ENCODE results near the gene MARK3. TPM values are rescaled to one million over a fixed set of nuclear protein-coding genes. Genes with fewer than 3 reads are reported as not detected.

Gene MARK3
- total RNA-seq, 1 donor from 2014 or later: 84.2 TPM

GRCh38 chr14:103476065-103476464 lies 90.8 kb downstream of the MARK3 start:
- no peak for TF ChIP-seq CTCF (IDR thresholded peaks at IDR 0.05)

GRCh38 chr14:103476631-103477030 lies 91.4 kb downstream of the MARK3 start:
- Mint-ChIP-seq H3K27ac (ENCODE audit: unreplicated experiment) (no peak overlapping the region), H3K4me1 (ENCODE audit: unreplicated experiment) (peaks cover 9% of the 10 kb centered on the region), H3K4me3 (ENCODE audit: unreplicated experiment) (no peak overlapping the region), H3K36me3 (ENCODE audit: unreplicated experiment) (peaks cover 46% of the 10 kb centered on the region), H3K27me3 (ENCODE audit: unreplicated experiment) (no peaks in the 10 kb centered on the region), H3K9me3 (ENCODE audit: unreplicated experiment) (no peaks in the 10 kb centered on the region)
- no peak for TF ChIP-seq CTCF (IDR thresholded peaks at IDR 0.05)
- peak; percentile 11 for DNase-seq (ENCODE audit: extremely low spot score, unreplicated experiment)

More at GRCh38 chr14:103476065-103476464, 90.8 kb downstream of the MARK3 start:
- H3K36me3 Mint-ChIP-seq (ENCODE audit: unreplicated experiment): peaks cover 49% of the 10 kb centered on the region
- DNase-seq (ENCODE audit: extremely low spot score, unreplicated experiment): peak; percentile 21
- H3K27ac Mint-ChIP-seq (ENCODE audit: unreplicated experiment): no peak overlapping the region
- peaks cover 9% of the 10 kb centered on the region for H3K4me1 Mint-ChIP-seq (ENCODE audit: unreplicated experiment)
- H3K4me3 Mint-ChIP-seq (ENCODE audit: unreplicated experiment): no peak overlapping the region
- H3K9me3 Mint-ChIP-seq (ENCODE audit: unreplicated experiment): no peaks in the 10 kb centered on the region
- no peaks in the 10 kb centered on the region for H3K27me3 Mint-ChIP-seq (ENCODE audit: unreplicated experiment)

- no peaks in the 10 kb centered on the region for H3K9me3 Mint-ChIP-seq (ENCODE audit: unreplicated experiment)
- H3K36me3 Mint-ChIP-seq (ENCODE audit: unreplicated experiment): peaks cover 42% of the 10 kb centered on the region
- H3K27me3 Mint-ChIP-seq (ENCODE audit: unreplicated experiment): no peaks in the 10 kb centered on the region
- H3K4me3 Mint-ChIP-seq (ENCODE audit: unreplicated experiment): no peak overlapping the region
- DNase-seq (ENCODE audit: extremely low spot score, unreplicated experiment): peak; percentile 4
- no peak for TF ChIP-seq CTCF (IDR thresholded peaks at IDR 0.05)
- H3K27ac Mint-ChIP-seq (ENCODE audit: unreplicated experiment): no peak overlapping the region
- peaks cover 4% of the 10 kb centered on the region for H3K4me1 Mint-ChIP-seq (ENCODE audit: unreplicated experiment)
Observed at GRCh38 chr14:103480595-103480994, 95.4 kb downstream of the MARK3 start.

- DNase-seq (ENCODE audit: extremely low spot score, unreplicated experiment): peak; percentile 15
- H3K9me3 Mint-ChIP-seq (ENCODE audit: unreplicated experiment): no peaks in the 10 kb centered on the region
- TF ChIP-seq CTCF (IDR thresholded peaks at IDR 0.05): no peak
- no peak overlapping the region for H3K27ac Mint-ChIP-seq (ENCODE audit: unreplicated experiment)
- H3K4me3 Mint-ChIP-seq (ENCODE audit: unreplicated experiment): no peak overlapping the region
- peaks cover 28% of the 10 kb centered on the region for H3K36me3 Mint-ChIP-seq (ENCODE audit: unreplicated experiment)
- H3K4me1 Mint-ChIP-seq (ENCODE audit: unreplicated experiment): peaks cover 3% of the 10 kb centered on the region
- H3K27me3 Mint-ChIP-seq (ENCODE audit: unreplicated experiment): no peaks in the 10 kb centered on the region
Observed at GRCh38 chr14:103483600-103483999, 98.4 kb downstream of the MARK3 start.

GRCh38 chr14:103485504-103485903 lies 100.3 kb downstream of the MARK3 start:
- Mint-ChIP-seq H3K27ac (ENCODE audit: unreplicated experiment) (no peak overlapping the region), H3K4me3 (ENCODE audit: unreplicated experiment) (no peak overlapping the region), H3K36me3 (ENCODE audit: unreplicated experiment) (peaks cover 30% of the 10 kb centered on the region), H3K9me3 (ENCODE audit: unreplicated experiment) (no peaks in the 10 kb centered on the region), H3K4me1 (ENCODE audit: unreplicated experiment) (peaks cover 11% of the 10 kb centered on the region), H3K27me3 (ENCODE audit: unreplicated experiment) (no peaks in the 10 kb centered on the region)
- TF ChIP-seq CTCF (IDR thresholded peaks at IDR 0.05): no peak
- DNase-seq (ENCODE audit: extremely low spot score, unreplicated experiment): no peak

Data from osteocyte (in vitro differentiated cells).